Measurements from ENCODE around the gene SDK1.

The SDK1 gene

DNA sequence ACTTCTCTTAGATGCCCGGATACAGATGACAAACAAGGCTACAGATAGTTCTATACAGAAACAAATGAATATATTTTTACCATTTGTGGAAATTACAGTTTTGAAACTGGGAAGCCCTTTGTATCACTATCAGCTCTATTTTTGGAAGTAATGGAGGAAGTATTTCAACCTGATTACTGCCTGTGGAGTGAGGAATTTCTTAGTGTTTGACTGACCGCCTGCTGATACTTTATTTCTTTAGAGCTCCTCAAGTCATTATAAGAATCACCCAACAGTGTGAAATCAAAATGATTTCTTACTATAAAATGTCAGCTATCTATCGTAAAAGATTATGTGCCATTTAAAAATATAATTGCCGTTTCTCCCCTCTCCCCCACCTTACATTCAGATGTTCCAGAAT lies 290.9 kb downstream of the SDK1 start:
- no peak for DNase-seq

GRCh38 chr7:3592401-3593134 lies 291.5 kb downstream of the SDK1 start:
- DNase-seq, result no peak

- no peak for DNase-seq
Measured at GRCh38 chr7:3594901-3595300, 293.8 kb downstream of the SDK1 start.

DNA sequence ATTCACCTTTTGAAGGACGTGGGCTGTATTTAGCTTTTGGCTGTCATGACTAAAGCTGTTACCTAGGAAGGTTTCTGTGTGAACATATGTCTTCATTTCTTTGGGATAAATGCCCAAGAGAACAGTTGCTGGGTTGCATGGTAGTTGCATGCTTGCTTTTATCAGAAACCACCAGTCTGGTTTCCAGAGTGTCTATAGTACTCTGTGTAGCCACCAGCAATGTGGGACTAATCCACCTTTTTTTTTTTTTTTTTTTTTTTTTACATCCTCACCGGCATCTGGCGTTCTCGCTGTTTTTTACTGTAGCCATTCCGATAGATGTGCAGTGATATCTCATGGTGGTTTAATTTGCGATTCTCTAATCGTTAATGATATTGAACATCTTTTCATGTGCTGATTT lies 297.8 kb downstream of the SDK1 start:
- DNase-seq, result no peak

DNA sequence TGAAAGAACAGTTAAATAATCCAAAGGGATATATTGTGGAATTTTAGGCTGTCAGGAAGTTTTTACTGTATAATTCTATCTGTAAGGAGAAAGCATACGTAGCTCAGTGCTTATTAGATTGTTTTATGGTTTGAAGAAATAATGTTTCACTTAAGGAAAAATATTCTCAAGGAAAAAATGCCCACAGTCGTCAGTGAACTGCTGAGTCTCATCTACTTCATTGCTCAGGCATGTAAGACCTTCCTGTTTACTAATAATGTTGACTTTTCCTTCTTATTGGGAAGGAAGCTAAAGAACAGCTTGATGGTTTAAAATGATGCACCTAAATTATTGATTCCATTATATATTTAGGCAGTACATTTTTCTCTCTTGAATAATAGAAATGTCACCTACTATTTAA lies 304.2 kb downstream of the SDK1 start:
- DNase-seq, result no peak

DNA sequence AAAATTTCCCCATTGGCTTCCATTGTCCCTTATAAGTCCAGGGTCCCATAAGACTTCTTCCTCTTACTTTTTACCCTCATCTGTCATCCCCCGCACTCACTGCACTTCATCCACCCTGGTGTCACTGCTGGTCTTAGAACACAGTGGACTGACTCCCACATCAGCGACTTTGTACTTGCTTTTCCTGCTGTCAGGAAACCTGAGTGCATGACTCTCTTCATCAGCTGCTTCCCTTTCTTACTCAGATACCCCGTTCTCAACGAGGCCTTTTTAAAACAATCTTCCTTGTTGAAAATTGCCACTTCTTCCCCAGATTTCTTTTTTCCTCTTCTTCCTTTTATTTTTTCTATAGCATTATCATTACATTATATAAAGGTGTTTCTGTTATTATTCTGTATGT lies 305.4 kb downstream of the SDK1 start:
- no peak for DNase-seq

DNA sequence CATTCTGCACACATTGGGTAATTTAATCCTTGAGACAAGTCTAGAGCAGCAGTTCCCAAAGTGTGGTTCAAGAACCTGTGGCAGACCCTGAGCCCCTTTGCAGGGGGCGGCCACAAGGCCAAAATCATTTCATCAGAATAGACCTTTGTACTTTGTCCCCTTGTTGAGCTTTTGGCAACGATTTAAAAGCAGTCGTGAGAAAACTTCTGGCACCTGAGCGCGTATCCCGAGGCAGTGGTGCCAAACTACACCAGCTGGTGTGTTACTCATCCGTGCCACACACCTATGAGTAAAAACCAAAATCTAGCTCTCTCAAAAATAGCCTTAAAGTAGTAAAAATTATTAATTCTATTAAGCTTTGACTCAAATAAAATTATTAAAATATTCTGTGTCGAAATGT lies 306.8 kb downstream of the SDK1 start:
- DNase-seq, result no peak

DNA sequence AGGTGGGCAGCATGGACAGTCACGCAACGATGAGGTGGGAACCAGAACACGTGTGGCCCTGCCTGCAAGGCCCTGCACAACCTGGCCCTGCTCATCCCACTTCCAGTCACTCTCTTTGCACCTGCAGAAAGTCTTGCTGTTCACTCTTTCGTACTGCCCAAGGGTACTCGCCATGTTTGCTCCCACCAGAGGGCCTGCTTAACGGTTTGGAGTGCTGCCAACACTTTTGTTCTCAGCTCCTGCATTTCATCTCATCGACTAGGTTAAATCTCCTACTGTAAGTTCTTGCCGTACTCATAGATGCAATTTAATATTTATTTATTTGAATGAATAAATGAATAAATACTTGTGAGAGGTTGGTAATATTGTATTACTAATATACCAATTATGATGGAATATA lies 315.3 kb downstream of the SDK1 start:
- no peak for DNase-seq

GRCh38 chr7:3630081-3630480 lies 329.0 kb downstream of the SDK1 start:
- DNase-seq, result no peak

- DNase-seq, result no peak
Measured at GRCh38 chr7:3634396-3634795, 333.3 kb downstream of the SDK1 start.

DNA sequence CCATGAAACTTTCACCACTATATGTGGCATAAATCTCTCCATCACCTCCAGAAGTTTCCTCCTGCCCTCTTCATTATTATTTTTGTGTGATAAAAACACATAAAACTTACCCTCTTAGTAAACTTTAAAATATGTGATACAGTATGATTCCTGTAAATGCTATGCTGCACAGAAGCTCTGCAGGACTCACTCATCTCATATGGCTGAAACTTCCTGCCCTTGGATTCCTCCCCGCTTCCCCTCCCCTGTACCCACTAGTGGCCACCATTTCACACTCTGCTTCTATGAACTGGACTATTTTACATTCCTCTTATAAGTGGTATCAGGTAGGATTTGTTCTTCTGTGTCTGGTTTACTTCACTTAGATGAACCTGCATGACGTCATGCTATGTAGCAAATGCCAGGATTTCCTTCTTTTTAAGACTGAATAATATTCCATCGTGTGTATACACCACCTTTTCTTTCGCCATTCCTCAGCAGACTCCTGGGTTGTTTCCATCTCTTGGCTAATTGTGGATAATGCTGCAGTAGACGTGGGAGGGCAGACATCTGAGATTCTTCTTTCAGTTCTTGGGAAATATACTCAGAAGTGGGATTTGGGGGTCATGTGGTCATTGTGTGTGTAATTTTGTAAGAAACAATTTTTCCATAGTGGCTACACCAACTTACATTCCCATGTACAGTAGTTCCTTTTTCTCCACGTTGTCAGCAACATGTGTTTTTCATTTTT lies 335.2 kb downstream of the SDK1 start:
- peak; percentile 5 for DNase-seq

DNA sequence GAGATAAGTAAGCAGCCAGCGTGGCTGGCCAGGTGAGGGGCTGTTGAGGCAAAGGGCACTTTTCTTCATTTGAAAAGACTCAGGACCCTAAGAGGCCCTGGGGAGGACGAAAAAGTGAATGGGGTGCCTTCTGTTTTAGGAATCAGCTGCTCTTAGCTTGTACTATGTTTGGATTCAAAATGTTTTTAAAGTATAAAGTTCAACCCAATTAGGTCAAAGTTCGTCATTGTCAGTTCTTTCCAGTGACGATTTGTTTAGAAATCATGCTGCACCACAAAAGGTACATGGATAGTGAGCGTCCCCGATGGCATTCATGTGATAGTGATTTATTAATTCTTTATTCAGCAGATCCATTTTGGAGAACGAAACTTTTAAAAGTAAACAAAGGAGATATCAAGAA lies 338.2 kb downstream of the SDK1 start:
- no peak for DNase-seq

GRCh38 chr7:3641582-3641981 lies 340.5 kb downstream of the SDK1 start:
- no peak for DNase-seq

DNA sequence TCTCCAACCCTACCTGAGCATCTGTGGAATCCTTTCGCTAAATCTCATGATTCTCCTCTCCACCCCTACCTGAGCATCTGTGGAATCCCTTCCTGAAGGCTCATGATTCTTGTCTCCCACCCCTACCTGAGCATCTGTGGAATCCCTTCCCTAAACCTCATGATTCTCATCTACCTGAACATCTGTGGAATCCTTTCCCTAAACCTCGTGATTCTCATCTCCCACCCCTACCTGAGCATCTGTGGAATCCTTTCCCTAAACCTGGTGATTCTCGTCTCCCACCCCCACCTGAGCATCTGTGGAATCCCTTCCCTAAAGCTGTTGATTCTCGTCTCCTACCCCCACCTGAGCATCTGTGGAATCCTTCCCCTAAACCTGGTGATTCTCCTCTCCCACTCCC lies 342.0 kb downstream of the SDK1 start:
- no peak for DNase-seq

DNA sequence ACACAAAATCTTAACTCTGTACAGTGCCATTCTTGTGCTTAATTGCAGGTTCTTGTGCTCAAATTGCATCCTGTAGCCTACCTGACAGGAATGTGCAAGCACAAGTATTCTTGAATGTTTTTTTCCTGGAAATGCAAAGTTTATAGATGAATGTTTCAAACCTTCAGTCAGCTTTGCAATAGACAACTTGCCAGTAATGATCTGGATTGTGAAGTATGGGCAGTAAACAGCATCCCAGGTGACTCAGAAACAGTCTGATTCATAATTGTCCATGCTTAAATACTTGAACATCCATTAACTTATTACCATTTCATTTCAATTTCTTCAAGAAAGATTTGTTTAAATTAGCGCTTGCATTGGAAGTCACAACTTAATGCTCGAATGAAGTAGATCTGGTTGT lies 347.2 kb downstream of the SDK1 start:
- DNase-seq, result no peak

DNA sequence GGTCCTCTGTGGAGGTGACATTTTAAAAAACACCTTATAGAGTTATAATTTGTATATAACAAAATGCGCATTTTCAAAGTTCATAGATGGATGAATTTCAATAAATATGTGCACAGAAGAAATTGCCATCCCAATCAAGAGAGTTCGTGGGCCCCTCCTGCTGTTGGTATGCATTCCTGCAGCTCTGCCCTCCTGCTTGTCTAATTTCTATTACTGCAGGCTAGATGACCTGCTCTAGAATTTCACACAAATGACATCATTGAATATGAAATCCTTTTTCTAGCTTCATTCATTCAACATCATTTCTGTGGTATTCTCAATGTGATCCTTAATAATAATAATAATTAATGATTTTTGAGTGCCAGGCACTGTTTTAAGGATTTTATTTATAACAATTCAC lies 348.2 kb downstream of the SDK1 start:
- DNase-seq, result no peak

DNA sequence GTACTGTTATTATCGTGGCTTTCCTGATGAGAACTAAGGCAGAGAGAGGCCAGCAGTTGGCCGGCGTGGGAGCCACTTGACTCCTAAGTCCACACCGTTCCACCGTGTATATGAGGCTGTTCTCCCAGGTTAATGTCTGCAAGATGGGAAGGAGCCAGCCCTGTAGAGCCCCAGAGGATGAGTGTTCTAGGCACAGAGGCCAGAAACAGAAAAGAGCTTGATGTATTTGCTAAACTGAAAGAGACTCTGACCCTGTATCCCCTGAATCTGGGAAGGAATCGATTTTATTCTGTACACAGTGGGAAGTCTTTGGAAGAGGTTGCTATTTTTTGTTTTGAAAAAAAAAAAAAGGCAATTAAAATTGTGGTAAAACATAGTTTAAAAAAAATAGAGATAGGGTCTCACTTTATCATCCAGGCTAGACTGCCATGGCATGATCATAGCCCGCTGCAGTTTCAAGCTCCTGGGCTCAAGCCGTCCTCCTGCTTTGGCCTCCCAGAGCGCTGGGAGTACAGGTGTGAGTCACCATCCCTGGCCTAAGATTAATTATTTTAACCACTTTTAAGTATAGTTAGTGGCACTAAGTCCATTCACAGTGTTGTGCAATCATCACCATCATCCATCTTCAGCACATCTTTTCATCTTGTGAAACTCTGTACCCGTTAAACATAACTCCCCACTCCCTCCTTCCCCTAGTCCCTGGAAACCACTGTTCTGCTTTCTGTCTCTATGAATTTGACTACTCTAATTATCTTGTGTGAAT lies 348.8 kb downstream of the SDK1 start:
- peak; percentile 91 for DNase-seq

- DNase-seq, result peak; percentile 3
Measured at GRCh38 chr7:3650844-3651243, 349.8 kb downstream of the SDK1 start.

DNA sequence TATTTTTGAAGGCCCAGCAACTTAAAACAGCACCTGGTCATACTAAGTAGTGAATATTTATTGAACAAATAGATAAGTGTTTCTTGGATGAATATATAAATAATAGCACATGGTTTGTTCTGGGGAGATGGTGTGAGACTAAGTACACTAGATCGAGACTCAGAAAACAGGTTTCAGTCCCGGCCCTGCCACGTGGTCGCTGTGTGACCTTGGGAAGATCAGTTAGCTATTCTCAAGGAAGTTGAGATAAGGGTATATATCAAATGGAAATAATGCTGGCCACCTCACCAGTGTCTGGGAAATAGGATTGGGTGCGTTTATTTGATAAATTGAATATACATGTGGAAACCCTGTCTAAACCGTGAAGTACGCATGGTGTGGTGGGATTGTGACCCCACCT lies 354.6 kb downstream of the SDK1 start:
- DNase-seq, result no peak

GRCh38 chr7:3657206-3657605 lies 356.2 kb downstream of the SDK1 start:
- no peak for DNase-seq

- DNase-seq, result no peak
Measured at GRCh38 chr7:3668743-3669142, 367.7 kb downstream of the SDK1 start.

- DNase-seq, result peak; percentile 86
Measured at GRCh38 chr7:3670898-3671297, 369.8 kb downstream of the SDK1 start.

DNA sequence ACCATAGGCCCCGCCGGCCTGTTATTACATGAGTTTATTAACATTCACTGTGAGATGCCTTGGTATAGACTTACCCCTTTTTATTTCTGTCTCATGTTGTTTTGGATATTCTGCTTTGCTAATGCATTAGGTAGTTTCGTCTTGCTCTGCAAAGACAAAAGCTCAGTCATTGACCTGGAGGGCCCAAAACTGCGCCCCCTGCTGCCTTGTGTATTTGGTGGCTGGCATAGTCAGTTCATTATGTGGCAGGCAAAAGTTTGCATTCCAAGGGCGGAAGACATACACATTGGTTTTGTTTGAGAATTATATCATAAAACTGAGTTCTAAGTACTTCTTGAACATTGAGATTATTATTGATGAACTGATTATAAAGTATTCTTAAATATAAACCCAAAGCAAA lies 372.5 kb downstream of the SDK1 start:
- no peak for DNase-seq

DNA sequence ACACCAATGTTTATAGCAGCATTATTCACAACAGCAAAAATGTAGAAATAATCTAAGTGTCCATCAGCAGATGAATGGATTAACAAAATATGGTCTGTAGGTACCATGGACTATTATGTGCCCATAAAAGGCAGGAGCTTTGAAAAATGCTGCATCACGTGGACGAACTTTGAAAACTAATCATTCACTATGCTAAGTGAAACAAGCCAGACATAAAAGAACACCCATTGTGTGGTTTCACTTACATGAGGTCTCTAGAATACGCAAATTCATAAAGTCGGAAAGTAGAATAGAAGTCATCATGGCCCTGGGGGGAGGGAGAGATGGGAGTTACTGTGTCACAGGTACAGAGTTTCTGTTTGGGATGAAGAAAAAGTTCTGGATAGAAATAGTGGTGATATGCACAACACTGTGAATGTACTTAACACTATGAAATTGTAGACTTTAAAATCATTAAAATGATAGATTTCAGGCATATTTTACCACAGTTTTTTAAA lies 377.3 kb downstream of the SDK1 start:
- no peak for DNase-seq
